Kidney (tissue), 14 donors: ENCODE data around the gene AHSG. TPM values are rescaled to one million over a fixed set of nuclear protein-coding genes. Genes with fewer than 3 reads are reported as not detected.

Experiments
- DNase-seq, 5 donors: peaks; one replicate each; pipeline ENCODE4 v3.0.0-alpha.2; 2013 to 2020
- FAIRE-seq: peaks from 2 replicates; lab custom pipeline; 2012; peaks lifted over from hg19 to GRCh38; lab: Jason Lieb, UNC
- H3K27ac ChIP-seq, 2 donors: one replicate each; pipeline ENCODE4 v1.7.0; 2013; ENCODE audit warnings: low read depth in 2 of 2, low read length in 2 of 2, inconsistent platforms in 1 of 2
- H3K27me3 ChIP-seq: one replicate; pipeline ENCODE4 v1.7.1; 2013; ENCODE audit warnings: low read length, inconsistent platforms; ENCODE audit not compliant: control insufficient read depth, insufficient read depth
- H3K36me3 ChIP-seq, 3 donors: one replicate each; pipeline versions ENCODE4 v1.7.0 to v1.7.1; 2013; ENCODE audit warnings: low read length in 3 of 3, control low read depth in 1 of 3, inconsistent platforms in 1 of 3; ENCODE audit not compliant: insufficient read depth in 3 of 3, control insufficient read depth in 2 of 3
- H3K4me1 ChIP-seq, 3 donors: one replicate each; pipeline versions ENCODE4 v1.7.0 to v1.7.1; 2013; ENCODE audit warnings: low read length in 3 of 3, inconsistent platforms in 1 of 3, low read depth in 1 of 3; ENCODE audit not compliant: control insufficient read depth in 2 of 3, insufficient read depth in 2 of 3
- H3K4me3 ChIP-seq, 3 donors: one replicate each; pipeline versions ENCODE4 v1.7.0 to v1.8.1; 2013; ENCODE audit warnings: low read length in 3 of 3, control low read depth in 1 of 3, inconsistent platforms in 1 of 3
- H3K9ac ChIP-seq, 3 donors: one replicate each; pipeline versions ENCODE4 v1.7.0 to v1.7.1; 2013; ENCODE audit warnings: low read length in 3 of 3, control low read depth in 1 of 3, inconsistent platforms in 1 of 3
- H3K9me3 ChIP-seq, 3 donors: one replicate each; pipeline versions ENCODE4 v1.7.0 to v1.7.1; 2013; ENCODE audit warnings: low read length in 3 of 3, control low read depth in 1 of 3, inconsistent platforms in 1 of 3; ENCODE audit not compliant: control insufficient read depth in 2 of 3, insufficient read depth in 1 of 3
- CTCF ChIP-seq: IDR thresholded peaks from 3 replicates; pipeline ENCODE4 v1.5.1; 2012; ENCODE audit warnings: mild to moderate bottlenecking, moderate library complexity, borderline replicate concordance; ENCODE audit not compliant: insufficient read depth; ENCODE audit errors: extremely low read depth
- intact Hi-C: fragments of 100-400 bp; cut with DNase I; formaldehyde crosslinking; loops from one replicate; pipeline ENCODE4 v1.11.1; 2022
- polyA plus RNA-seq: library from polyadenylated mRNA; stranded (reverse); fragments of 350-450 nt; fragmentation: Illumina TruSeq; extraction: RNeasy Lipid Tissue Mini Kit (QIAGEN cat#74804); gene quantifications from one replicate; pipeline ENCODE4 v1.2.3, GENCODE V29; 2014; ENCODE audit warnings: low read depth, low replicate concordance; ENCODE audit not compliant: insufficient read depth
- total RNA-seq: library from RNA; stranded (reverse); fragmentation: NEBNext Ultra II Directional; extraction: Animal tissue kit (Norgen Biotek cat#: 25700); gene quantifications from one replicate; pipeline ENCODE4 v1.2.1, GENCODE V29; 2021
- donor health status: control.
- donor health status: control.
- donor health status: control.
- donor health status: control.
- donor health status: control.
- donor health status: DM: yes; HTN: yes; CAD: no.
- donor health status: Normal renal cell carcinoma (clear cell type).

AHSG gene
- total and polyA plus RNA-seq, 2 donors from 2014 or later: 0.34 TPM; not detected in 1

- FAIRE-seq (no peak), DNase-seq (no peak)
- intact Hi-C loops: no loop called here
- Histone ChIP-seq H3K9ac (no peak within 1 kb of the TSS), H3K27ac (no peak within 1 kb of the TSS), H3K36me3 (no peaks in the 10 kb centered on the region), H3K9me3 (no peaks in the 10 kb centered on the region), H3K4me3 (no peak within 1 kb of the TSS), H3K27me3 (no peaks in the 10 kb centered on the region), H3K4me1 (peaks cover 0 to 3% (median 0%) of the 10 kb centered on the region in 3 donors)
- TF ChIP-seq CTCF: no peak
These were observed 27.1 kb downstream of the AHSG start, which contains the start of gene FETUB for GRCh38 chr3:186639778-186640472. Gene FETUB (plus strand): TSS chr3:186640399. CDS start chr3:186640461, 62 bp downstream.

- Histone ChIP-seq H3K4me3 (no peak overlapping the region), H3K36me3 (no peaks in the 10 kb centered on the region), H3K9ac (no peak overlapping the region), H3K4me1 (peaks cover 0 to 3% (median 0%) of the 10 kb centered on the region in 3 donors), H3K27me3 (no peaks in the 10 kb centered on the region), H3K9me3 (no peaks in the 10 kb centered on the region), H3K27ac (no peak overlapping the region)
- FAIRE-seq: no peak
- no peak for DNase-seq
- TF ChIP-seq CTCF: no peak
- intact Hi-C loops: no loop called here
These were observed 27.6 kb downstream of the AHSG start for GRCh38 chr3:186640473-186640818.

GRCh38 chr3:186640929-186641328, 28.1 kb downstream of the AHSG start:
- TF ChIP-seq CTCF: no peak
- FAIRE-seq (no peak), DNase-seq (no peak)
- H3K4me1 ChIP-seq: peaks cover 0 to 3% (median 0%) of the 10 kb centered on the region in 3 donors
- H3K27me3 ChIP-seq: no peaks in the 10 kb centered on the region
- intact Hi-C loops: no loop called here
- H3K4me3 ChIP-seq: no peak overlapping the region
- H3K27ac ChIP-seq: no peak overlapping the region
- H3K9me3 ChIP-seq: no peaks in the 10 kb centered on the region
- H3K9ac ChIP-seq: no peak overlapping the region
- no peaks in the 10 kb centered on the region for H3K36me3 ChIP-seq
